ENCODE data around the gene SPINK4.

The SPINK4 gene

DNA sequence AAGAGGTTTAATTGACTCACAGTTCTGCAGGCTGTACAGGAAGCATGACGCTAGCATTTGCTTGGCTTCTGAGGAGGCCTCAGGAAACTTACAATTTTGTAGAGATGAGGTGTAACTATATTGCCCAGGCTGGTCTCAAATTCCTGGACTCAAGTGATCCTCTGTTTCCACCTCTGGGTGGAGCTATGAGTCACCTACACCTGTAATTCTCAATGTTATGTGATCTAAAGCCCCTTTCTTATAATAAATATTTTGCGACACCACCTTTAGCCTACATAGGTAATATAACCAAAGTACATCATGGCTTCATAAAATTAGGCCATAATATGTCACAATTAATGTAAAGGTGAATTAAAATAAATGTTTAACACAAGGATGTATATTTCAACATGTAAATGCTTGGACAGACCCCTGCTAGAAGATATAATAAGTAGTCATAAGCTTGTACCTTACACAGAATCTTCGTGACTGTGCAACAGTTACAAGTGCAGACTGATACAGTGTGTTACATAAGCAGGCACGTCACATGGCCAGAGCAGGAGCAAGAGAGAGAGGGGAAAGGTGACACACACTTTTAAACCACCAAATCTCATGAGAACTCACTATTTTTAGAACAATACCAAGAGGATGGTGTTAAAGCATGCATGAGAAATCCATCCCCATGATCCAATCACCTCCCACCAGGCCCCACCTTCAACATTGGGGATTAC, 29.8 kb upstream of the SPINK4 start:
- H3K27ac ChIP-seq (ENCODE audit: poor library complexity, severe bottlenecking) = no peak overlapping the region
- no peak for ATAC-seq (ENCODE audit: low read depth)
- no peaks in the 10 kb centered on the region for H3K9me3 ChIP-seq (ENCODE audit: severe bottlenecking)
- TF ChIP-seq, protein P1, sequence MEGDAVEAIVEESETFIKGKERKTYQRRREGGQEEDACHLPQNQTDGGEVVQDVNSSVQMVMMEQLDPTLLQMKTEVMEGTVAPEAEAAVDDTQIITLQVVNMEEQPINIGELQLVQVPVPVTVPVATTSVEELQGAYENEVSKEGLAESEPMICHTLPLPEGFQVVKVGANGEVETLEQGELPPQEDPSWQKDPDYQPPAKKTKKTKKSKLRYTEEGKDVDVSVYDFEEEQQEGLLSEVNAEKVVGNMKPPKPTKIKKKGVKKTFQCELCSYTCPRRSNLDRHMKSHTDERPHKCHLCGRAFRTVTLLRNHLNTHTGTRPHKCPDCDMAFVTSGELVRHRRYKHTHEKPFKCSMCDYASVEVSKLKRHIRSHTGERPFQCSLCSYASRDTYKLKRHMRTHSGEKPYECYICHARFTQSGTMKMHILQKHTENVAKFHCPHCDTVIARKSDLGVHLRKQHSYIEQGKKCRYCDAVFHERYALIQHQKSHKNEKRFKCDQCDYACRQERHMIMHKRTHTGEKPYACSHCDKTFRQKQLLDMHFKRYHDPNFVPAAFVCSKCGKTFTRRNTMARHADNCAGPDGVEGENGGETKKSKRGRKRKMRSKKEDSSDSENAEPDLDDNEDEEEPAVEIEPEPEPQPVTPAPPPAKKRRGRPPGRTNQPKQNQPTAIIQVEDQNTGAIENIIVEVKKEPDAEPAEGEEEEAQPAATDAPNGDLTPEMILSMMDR (IDR thresholded peaks at IDR 0.05; ENCODE audit: poor library complexity, severe bottlenecking) = no peak
- DNase-seq (ENCODE audit: low spot score) = no peak
- no peak overlapping the region for H3K4me3 ChIP-seq (ENCODE audit: severe bottlenecking)
- H3K4me1 ChIP-seq (ENCODE audit: insufficient read depth, poor library complexity, severe bottlenecking) = peaks cover 9% of the 10 kb centered on the region
- H3K36me3 ChIP-seq (ENCODE audit: low read depth) = no peaks in the 10 kb centered on the region
- no peaks in the 10 kb centered on the region for H3K27me3 ChIP-seq (ENCODE audit: insufficient read depth, poor library complexity, severe bottlenecking)

DNA sequence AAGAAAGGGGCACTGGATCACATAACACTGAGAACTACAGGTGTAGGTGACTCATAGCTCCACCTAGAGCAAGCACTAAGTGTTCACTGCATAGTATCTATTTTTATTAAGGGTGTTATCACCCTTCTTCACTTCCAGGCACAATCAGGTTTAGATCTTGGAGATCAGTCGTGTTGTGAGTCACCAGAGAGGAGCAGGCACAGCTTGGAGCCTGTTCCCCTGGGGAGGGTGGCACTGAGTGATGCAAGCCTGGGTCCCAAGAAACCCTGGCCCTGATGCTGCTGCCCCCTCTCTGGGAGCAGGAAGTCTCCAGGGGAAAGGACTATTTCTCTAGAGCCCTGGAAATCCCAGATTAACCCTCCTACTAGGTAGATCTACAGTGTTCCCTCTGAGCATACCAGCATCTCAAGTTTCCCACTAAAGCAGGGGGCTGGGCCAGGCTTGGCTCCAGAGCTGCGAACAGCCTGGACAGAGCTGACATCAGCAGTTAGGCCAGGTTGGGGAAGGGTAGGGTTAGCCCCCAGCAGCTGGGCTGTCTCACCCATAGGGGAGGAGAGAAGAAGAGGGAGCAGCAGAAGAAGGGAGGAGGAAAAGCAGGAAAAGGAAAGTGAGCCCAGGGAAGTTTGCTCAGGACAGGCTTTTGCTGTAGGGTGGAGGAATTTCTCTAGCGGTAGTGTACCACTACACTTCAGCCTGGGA, 28.1 kb upstream of the SPINK4 start:
- no peak for DNase-seq (ENCODE audit: low spot score)
- no peaks in the 10 kb centered on the region for H3K9me3 ChIP-seq (ENCODE audit: severe bottlenecking)
- H3K4me3 ChIP-seq (ENCODE audit: severe bottlenecking) = no peak overlapping the region
- H3K4me1 ChIP-seq (ENCODE audit: insufficient read depth, poor library complexity, severe bottlenecking) = peaks cover 9% of the 10 kb centered on the region
- no peaks in the 10 kb centered on the region for H3K36me3 ChIP-seq (ENCODE audit: low read depth)
- TF ChIP-seq, protein P1 (IDR thresholded peaks at IDR 0.05; ENCODE audit: poor library complexity, severe bottlenecking) = peak; percentile 25
- peak overlapping the region; percentile 49 for H3K27ac ChIP-seq (ENCODE audit: poor library complexity, severe bottlenecking)
- H3K27me3 ChIP-seq (ENCODE audit: insufficient read depth, poor library complexity, severe bottlenecking) = no peaks in the 10 kb centered on the region
- peak; percentile 93 for ATAC-seq (ENCODE audit: low read depth)

DNA sequence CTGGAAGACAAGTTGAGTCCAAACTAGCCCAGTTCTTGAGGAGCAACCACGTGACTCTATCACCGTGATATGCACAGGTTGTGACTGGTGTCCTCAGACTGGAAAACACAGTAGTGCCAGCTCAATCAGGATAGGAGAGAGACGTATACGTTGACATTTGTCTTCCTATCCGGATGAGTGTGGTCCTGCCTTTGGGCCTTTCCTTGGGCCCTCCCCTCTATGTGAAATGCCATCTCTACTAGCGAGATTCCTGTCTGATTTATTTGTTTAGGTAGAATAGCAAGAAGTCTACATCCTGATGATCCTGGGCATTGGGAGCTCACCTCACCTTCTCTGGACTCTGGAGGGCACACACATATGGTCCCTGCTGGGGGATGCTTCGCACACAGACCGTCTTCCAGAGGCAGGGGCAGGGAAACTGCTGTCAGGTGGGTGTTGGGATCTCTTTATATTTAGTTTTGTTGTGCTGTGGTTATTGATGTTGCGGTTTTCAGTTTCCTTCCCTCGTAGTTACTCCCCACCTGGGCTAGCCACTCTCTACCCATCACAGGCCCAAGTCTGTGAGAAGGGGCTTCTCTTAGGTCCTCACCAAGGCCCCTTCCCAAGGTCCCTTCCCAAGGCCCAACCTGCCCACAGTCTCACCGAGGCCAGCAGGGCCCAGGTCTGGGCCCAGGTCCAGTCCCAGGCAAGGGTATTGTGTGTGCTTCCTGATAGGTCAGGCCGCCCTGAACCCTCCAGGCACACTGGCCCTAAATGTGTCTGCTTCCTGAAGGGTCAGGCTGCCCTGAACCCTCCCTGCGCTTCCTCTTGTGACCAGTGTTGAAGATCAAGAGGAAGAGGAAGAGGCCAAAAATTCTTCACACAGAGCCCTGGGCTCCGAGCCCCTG, 19.0 kb upstream of the SPINK4 start:
- TF ChIP-seq, protein P1 (IDR thresholded peaks at IDR 0.05; ENCODE audit: poor library complexity, severe bottlenecking) = no peak
- H3K4me3 ChIP-seq (ENCODE audit: severe bottlenecking) = no peak overlapping the region
- no peaks in the 10 kb centered on the region for H3K27me3 ChIP-seq (ENCODE audit: insufficient read depth, poor library complexity, severe bottlenecking)
- peak overlapping the region; percentile 54 for H3K27ac ChIP-seq (ENCODE audit: poor library complexity, severe bottlenecking)
- no peaks in the 10 kb centered on the region for H3K36me3 ChIP-seq (ENCODE audit: low read depth)
- DNase-seq (ENCODE audit: low spot score) (no peak), ATAC-seq (ENCODE audit: low read depth) (no peak)
- peaks cover 19% of the 10 kb centered on the region for H3K4me1 ChIP-seq (ENCODE audit: insufficient read depth, poor library complexity, severe bottlenecking)
- no peaks in the 10 kb centered on the region for H3K9me3 ChIP-seq (ENCODE audit: severe bottlenecking)

DNA sequence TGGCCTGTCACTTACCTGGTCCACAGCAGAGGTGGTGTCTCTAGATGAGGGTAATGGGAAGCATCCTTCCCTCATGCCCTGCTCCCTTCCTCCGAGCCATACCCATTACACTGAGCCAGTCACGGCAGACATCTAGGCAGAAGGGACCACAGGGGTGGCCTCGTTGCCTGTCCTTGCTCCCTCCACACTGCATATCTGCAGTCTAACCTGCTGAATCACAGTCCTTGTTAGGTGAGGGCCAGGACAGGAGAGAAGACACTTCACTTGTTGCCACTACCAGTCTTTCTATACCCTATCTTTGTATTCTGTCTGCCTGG, 18.4 kb upstream of the SPINK4 start:
- Histone ChIP-seq H3K4me3 (ENCODE audit: severe bottlenecking) (no peak overlapping the region), H3K27me3 (ENCODE audit: insufficient read depth, poor library complexity, severe bottlenecking) (no peaks in the 10 kb centered on the region), H3K4me1 (ENCODE audit: insufficient read depth, poor library complexity, severe bottlenecking) (peaks cover 19% of the 10 kb centered on the region), H3K36me3 (ENCODE audit: low read depth) (no peaks in the 10 kb centered on the region), H3K9me3 (ENCODE audit: severe bottlenecking) (no peaks in the 10 kb centered on the region), H3K27ac (ENCODE audit: poor library complexity, severe bottlenecking) (peak overlapping the region; percentile 54)
- DNase-seq (ENCODE audit: low spot score) = no peak
- ATAC-seq (ENCODE audit: low read depth) = no peak
- TF ChIP-seq, protein P1 (IDR thresholded peaks at IDR 0.05; ENCODE audit: poor library complexity, severe bottlenecking) = no peak
